GM21528 (cell line): ENCODE results near the gene CD7.

Experiments used
- ATAC-seq: cut with Tn5 transposase; IDR thresholded peaks from one replicate; pipeline ENCODE4 v1.9.1; 2021; ENCODE audit warnings: mild to moderate bottlenecking, moderate library complexity; ENCODE audit not compliant: unreplicated experiment, low FRiP score

CD7 gene

DNA sequence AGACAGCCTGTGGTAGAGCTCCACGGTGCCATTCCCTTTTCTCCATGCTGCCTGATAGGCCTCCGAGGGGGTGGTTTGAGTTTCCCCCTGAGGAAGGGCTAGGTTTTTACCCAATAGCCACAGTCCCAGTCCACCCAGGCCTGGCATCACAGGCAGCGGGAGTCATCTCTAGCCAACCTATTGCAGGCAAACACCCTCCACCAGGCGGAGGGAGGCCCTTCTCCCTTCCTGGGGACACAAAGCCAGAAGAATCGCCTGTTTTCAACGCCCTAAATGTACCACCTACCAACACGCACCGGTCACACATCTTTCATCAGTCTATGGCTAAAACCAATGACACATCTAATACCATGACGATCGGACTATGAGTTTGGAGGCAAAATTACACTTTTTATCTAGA lies 51.3 kb downstream of the CD7 start:
- no peak for ATAC-seq
